IMR-90 (cell line): Measurements from ENCODE around the gene RPL27A.

Source experiments
- BHLHE40 ChIP-seq: fragments of 150-350 bp; IDR thresholded peaks from 2 replicates; pipeline ENCODE4 v1.6.1; 2016; ENCODE audit warnings: mild to moderate bottlenecking, low read depth, low read length
- CEBPB ChIP-seq: IDR thresholded peaks from 2 replicates; pipeline ENCODE4 v1.6.1; 2012; ENCODE audit warnings: low read depth, low read length, improper control_type of control experiment
- CHD1 ChIP-seq: IDR thresholded peaks from 2 replicates; pipeline ENCODE4 v1.6.1; 2012; ENCODE audit warnings: low read depth, low read length, improper control_type of control experiment
- CTCF ChIP-seq: conservative IDR thresholded peaks from 2 replicates; pipeline ENCODE4 v1.5.1; 2012; ENCODE audit warnings: mild to moderate bottlenecking, low read depth, low read length, improper control_type of control experiment
- ELK1 ChIP-seq: fragments of 150-350 bp; IDR thresholded peaks from 2 replicates; pipeline ENCODE4 v1.6.1; 2016; ENCODE audit warnings: low read depth, mild to moderate bottlenecking, low read length, moderate library complexity, borderline replicate concordance
- MAZ ChIP-seq: IDR thresholded peaks from 2 replicates; pipeline ENCODE4 v1.6.1; 2012; ENCODE audit warnings: low read depth, mild to moderate bottlenecking, low read length, improper control_type of control experiment, moderate library complexity, borderline replicate concordance
- MXI1 ChIP-seq: IDR thresholded peaks from 2 replicates; pipeline ENCODE4 v1.6.1; 2012; ENCODE audit warnings: low read depth, mild to moderate bottlenecking, low read length, moderate library complexity, borderline replicate concordance
- POLR2A ChIP-seq: IDR thresholded peaks from 2 replicates; pipeline ENCODE4 v1.6.1; 2012; ENCODE audit warnings: mild to moderate bottlenecking, low read depth, low read length
- RAD21 ChIP-seq: IDR thresholded peaks from 2 replicates; pipeline ENCODE4 v1.6.1; 2012; ENCODE audit warnings: low read length, improper control_type of control experiment
- RCOR1 ChIP-seq: IDR thresholded peaks from 2 replicates; pipeline ENCODE4 v1.6.1; 2012; ENCODE audit warnings: mild to moderate bottlenecking, low read length, improper control_type of control experiment; ENCODE audit not compliant: insufficient replicate concordance
- SMC3 ChIP-seq: fragments of 150-350 bp; IDR thresholded peaks from 2 replicates; pipeline ENCODE4 v1.6.1; 2016; ENCODE audit warnings: low read depth, mild to moderate bottlenecking, antibody characterized with exemption, low read length, moderate library complexity
- TF ChIP-seq, protein P1 (sequence below): fragments of 150-350 bp; IDR thresholded peaks from 2 replicates; pipeline ENCODE4 v1.6.1; 2017; ENCODE audit warnings: mild to moderate bottlenecking, antibody characterized with exemption, low read length, low read depth

- TF ChIP-seq CHD1 (no peak), POLR2A (no peak), CEBPB (no peak), CTCF (no peak), ELK1 (no peak), MXI1 (no peak), SMC3 (no peak), RCOR1 (no peak), BHLHE40 (no peak), RAD21 (no peak), MAZ (no peak)
- TF ChIP-seq, protein P1, sequence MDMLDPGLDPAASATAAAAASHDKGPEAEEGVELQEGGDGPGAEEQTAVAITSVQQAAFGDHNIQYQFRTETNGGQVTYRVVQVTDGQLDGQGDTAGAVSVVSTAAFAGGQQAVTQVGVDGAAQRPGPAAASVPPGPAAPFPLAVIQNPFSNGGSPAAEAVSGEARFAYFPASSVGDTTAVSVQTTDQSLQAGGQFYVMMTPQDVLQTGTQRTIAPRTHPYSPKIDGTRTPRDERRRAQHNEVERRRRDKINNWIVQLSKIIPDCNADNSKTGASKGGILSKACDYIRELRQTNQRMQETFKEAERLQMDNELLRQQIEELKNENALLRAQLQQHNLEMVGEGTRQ, result no peak
Measured at GRCh38 chr11:8702598-8702915, 20.0 kb downstream of the RPL27A start.
